Erythroblast (primary cell): Measurements from ENCODE around the gene CGB2.

Experiments used
- GATA1 ChIP-seq: IDR thresholded peaks from 2 replicates; pipeline ENCODE4 v1.6.1; 2011; ENCODE audit warnings: low read depth, mild to moderate bottlenecking, control low read depth, low read length, moderate library complexity
- POLR2A ChIP-seq: IDR thresholded peaks from 2 replicates; pipeline ENCODE4 v1.6.1; 2011; ENCODE audit warnings: mild to moderate bottlenecking, low read length

DNA sequence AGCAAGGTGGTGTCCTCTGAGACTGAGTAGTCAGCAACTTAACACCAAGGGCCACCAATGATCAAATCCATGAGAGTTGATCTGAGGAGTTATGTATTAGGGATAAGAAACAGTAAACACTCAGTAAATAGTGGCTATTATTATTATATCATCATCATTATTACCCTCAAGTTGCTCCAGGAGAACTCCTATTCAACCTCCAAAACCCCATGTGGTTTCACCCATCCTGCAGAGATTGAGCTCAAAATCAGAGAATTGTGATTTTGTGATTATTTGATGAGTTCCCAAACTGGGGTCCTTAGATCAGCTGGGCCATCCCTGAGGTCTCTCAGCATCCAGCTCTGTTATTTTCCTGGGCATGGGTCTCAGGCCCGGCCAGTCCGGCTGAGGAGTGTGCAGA is 29.3 kb downstream of the CGB2 start:
- TF ChIP-seq POLR2A, result no peak
- no peak for TF ChIP-seq GATA1
